Body of pancreas (tissue), 4 donors: ENCODE data around the gene FLRT1.

Experiments used
- CTCF ChIP-seq, 7 experiments: fragments of 450-650 bp in 4 of 7; fragments of 200-600 bp in 3 of 7; sonication (generic) in 3 of 7; IDR thresholded peaks; one replicate each; pipeline ENCODE4 v1.5.1; 2016 to 2019; ENCODE audit warnings: antibody characterized with exemption in 7 of 7
- POLR2A ChIP-seq, 3 donors: fragments of 450-650 bp; IDR thresholded peaks; one replicate each; pipeline ENCODE4 v1.6.1; 2016; ENCODE audit warnings: antibody characterized with exemption in 3 of 3, mild to moderate bottlenecking in 2 of 3

DNA sequence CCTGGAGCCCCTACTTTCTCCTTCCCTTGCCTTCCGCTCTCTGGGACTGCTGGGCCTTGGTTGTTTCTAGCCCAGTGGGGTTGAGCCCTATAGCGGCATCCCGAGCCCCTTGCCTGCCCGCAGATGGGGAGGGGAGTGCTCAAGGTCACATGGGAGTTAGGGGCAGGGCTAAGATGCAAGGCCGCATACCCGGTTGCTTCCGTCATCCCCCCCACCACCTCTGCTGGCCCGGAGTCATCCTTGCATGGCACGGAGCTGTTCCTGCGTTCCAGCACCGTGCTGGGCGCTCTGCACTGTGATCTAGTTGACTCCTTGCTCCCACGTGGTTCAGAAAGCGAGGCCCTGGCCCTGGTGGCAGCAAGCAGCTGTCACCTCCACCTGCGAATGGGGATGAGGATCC, 18.0 kb downstream of the FLRT1 start:
- no peak for TF ChIP-seq CTCF (IDR thresholded peaks at IDR 0.05)
- TF ChIP-seq POLR2A (IDR thresholded peaks at IDR 0.05) = no peak
